Mesenchymal stem cell (in vitro differentiated cells and primary cell): ENCODE data around the gene HEG1.
A peak's percentile ranks its signal among the peaks of the same experiment; 100 is the strongest.

Experiments used
- DNase-seq: peaks from one replicate; pipeline ENCODE4 v3.0.0-alpha.2; 2013
- H2AFZ ChIP-seq: one replicate; pipeline ENCODE4 v1.6.1; 2013; ENCODE audit warnings: low read depth, mild to moderate bottlenecking, control low read depth, inconsistent platforms, low read length, moderate library complexity
- H2AK5ac ChIP-seq: 2 replicates; pipeline ENCODE4 v1.6.1; 2013; ENCODE audit warnings: low read length, moderate library complexity, mild to moderate bottlenecking, inconsistent platforms; ENCODE audit not compliant: severe bottlenecking
- H2BK120ac ChIP-seq: one replicate; pipeline ENCODE4 v1.6.1; 2013; ENCODE audit warnings: low read depth, mild to moderate bottlenecking, inconsistent platforms, low read length, moderate library complexity
- H2BK12ac ChIP-seq, 2 experiments: one replicate each; pipeline ENCODE4 v1.6.1; 2013; ENCODE audit warnings: inconsistent platforms in 2 of 2, low read length in 2 of 2, mild to moderate bottlenecking in 2 of 2, moderate library complexity in 2 of 2, control low read depth in 1 of 2
- H2BK15ac ChIP-seq: one replicate; pipeline ENCODE4 v1.6.1; 2013; ENCODE audit warnings: mild to moderate bottlenecking, low read depth, inconsistent platforms; ENCODE audit not compliant: poor library complexity, severe bottlenecking
- H2BK5ac ChIP-seq: 2 replicates; pipeline ENCODE4 v1.6.1; 2013; ENCODE audit warnings: low read depth, mild to moderate bottlenecking, low read length, control low read depth, inconsistent platforms; ENCODE audit not compliant: poor library complexity, severe bottlenecking
- H3K14ac ChIP-seq, 2 experiments: one replicate each; pipeline ENCODE4 v1.6.1; 2013; ENCODE audit warnings: inconsistent platforms in 2 of 2, low read length in 2 of 2, control low read depth in 1 of 2, mild to moderate bottlenecking in 1 of 2, moderate library complexity in 1 of 2
- H3K18ac ChIP-seq, 2 experiments: one replicate each; pipeline ENCODE4 v1.6.1; 2013; ENCODE audit warnings: inconsistent platforms in 2 of 2, low read length in 2 of 2, control low read depth in 1 of 2, low read depth in 1 of 2, mild to moderate bottlenecking in 1 of 2
- H3K23ac ChIP-seq, 2 experiments: one replicate each; pipeline ENCODE4 v1.6.1; 2013; ENCODE audit warnings: inconsistent platforms in 2 of 2, low read length in 2 of 2, mild to moderate bottlenecking in 2 of 2, moderate library complexity in 2 of 2, control low read depth in 1 of 2
- H3K27ac ChIP-seq: 2 replicates; pipeline ENCODE4 v1.5.1; 2013; ENCODE audit warnings: mild to moderate bottlenecking, moderate library complexity, low read length, control low read depth, inconsistent platforms; ENCODE audit not compliant: poor library complexity, severe bottlenecking
- H3K27me3 ChIP-seq, 2 experiments: 2 replicates each; pipeline versions ENCODE4 v1.6.1 to v1.7.0; 2013; ENCODE audit warnings: low read length in 2 of 2, mild to moderate bottlenecking in 2 of 2, moderate library complexity in 2 of 2, control low read depth in 1 of 2, inconsistent platforms in 1 of 2; ENCODE audit not compliant: control insufficient read depth in 1 of 2, insufficient read depth in 1 of 2
- H3K36me3 ChIP-seq, 2 experiments: 2 replicates each; pipeline versions ENCODE4 v1.6.1 to v1.7.0; 2013; ENCODE audit warnings: low read length in 2 of 2, control low read depth in 1 of 2, inconsistent platforms in 1 of 2, low read depth in 1 of 2, mild to moderate bottlenecking in 1 of 2; ENCODE audit not compliant: insufficient read depth in 2 of 2, control insufficient read depth in 1 of 2
- H3K4ac ChIP-seq, 2 experiments: one replicate each; pipeline ENCODE4 v1.6.1; 2013; ENCODE audit warnings: inconsistent platforms in 2 of 2, low read length in 2 of 2, mild to moderate bottlenecking in 2 of 2, moderate library complexity in 2 of 2, control low read depth in 1 of 2, low read depth in 1 of 2
- H3K4me1 ChIP-seq: 2 replicates; pipeline ENCODE4 v1.6.1; 2013; ENCODE audit warnings: low read depth, low read length, control low read depth; ENCODE audit not compliant: control insufficient read depth, insufficient read depth
- H3K4me2 ChIP-seq: 2 replicates; pipeline ENCODE4 v1.6.1; 2013; ENCODE audit warnings: low read length, mild to moderate bottlenecking, inconsistent platforms; ENCODE audit not compliant: poor library complexity, severe bottlenecking
- H3K4me3 ChIP-seq, 2 experiments: 2 replicates each; pipeline versions ENCODE4 v1.5.1 to v1.7.0; 2013; ENCODE audit warnings: low read length in 2 of 2, mild to moderate bottlenecking in 2 of 2, control low read depth in 1 of 2, low read depth in 1 of 2; ENCODE audit not compliant: insufficient read depth in 1 of 2
- H3K79me1 ChIP-seq: replicated peaks from 2 replicates; pipeline ENCODE4 v1.6.1; 2013; ENCODE audit warnings: mild to moderate bottlenecking, control low read depth, low read length, inconsistent platforms; ENCODE audit not compliant: poor library complexity, severe bottlenecking
- H3K9ac ChIP-seq: 2 replicates; pipeline ENCODE4 v1.7.0; 2013; ENCODE audit warnings: mild to moderate bottlenecking, low read length, moderate library complexity
- H3K9me3 ChIP-seq: 2 replicates; pipeline ENCODE4 v1.7.0; 2013; ENCODE audit warnings: mild to moderate bottlenecking, low read length; ENCODE audit not compliant: control insufficient read depth
- H4K8ac ChIP-seq: one replicate; pipeline ENCODE4 v1.6.1; 2013; ENCODE audit warnings: inconsistent platforms, mild to moderate bottlenecking, low read length, moderate library complexity
- H4K91ac ChIP-seq: one replicate; pipeline ENCODE4 v1.6.1; 2013; ENCODE audit warnings: mild to moderate bottlenecking, low read length, inconsistent platforms
- WGBS: methylation state at CpG from one replicate; pipeline ENCODE4 v1.1.7; 2013; ENCODE audit warnings: mixed read lengths; 5-methylcytosine and 5-hydroxymethylcytosine counted together

The HEG1 gene

GRCh38 chr3:124985349-124985748 lies 70.4 kb downstream of the HEG1 start:
- no peak overlapping the region for H2BK120ac ChIP-seq
- no peak overlapping the region for H2BK12ac ChIP-seq
- no peaks in the 10 kb centered on the region for H3K27me3 ChIP-seq
- H3K23ac ChIP-seq = no peak overlapping the region
- H3K14ac ChIP-seq = no peak overlapping the region
- H4K8ac ChIP-seq = no peak overlapping the region
- 7% methylated on average over 4 of the region's 4 CpGs for WGBS
- no peak overlapping the region for H2AFZ ChIP-seq
- peak overlapping the region; percentile 76 for H3K9ac ChIP-seq
- H3K9me3 ChIP-seq = no peaks in the 10 kb centered on the region
- H3K79me1 ChIP-seq = peaks cover 5% of the 10 kb centered on the region
- no peak overlapping the region for H2BK15ac ChIP-seq
- H3K36me3 ChIP-seq = peaks cover 36 to 77% of the 10 kb centered on the region in 2 experiments
- no peak overlapping the region for H2BK5ac ChIP-seq
- no peak overlapping the region for H3K4me3 ChIP-seq
- no peak overlapping the region for H3K4me2 ChIP-seq
- H3K4me1 ChIP-seq = peaks cover 10% of the 10 kb centered on the region
- H3K18ac ChIP-seq = no peak overlapping the region
- peak; percentile 85 for DNase-seq
- peak overlapping the region; percentile 92 for H3K27ac ChIP-seq
- no peak overlapping the region for H2AK5ac ChIP-seq
- H4K91ac ChIP-seq = no peak overlapping the region
- no peak overlapping the region for H3K4ac ChIP-seq

DNA sequence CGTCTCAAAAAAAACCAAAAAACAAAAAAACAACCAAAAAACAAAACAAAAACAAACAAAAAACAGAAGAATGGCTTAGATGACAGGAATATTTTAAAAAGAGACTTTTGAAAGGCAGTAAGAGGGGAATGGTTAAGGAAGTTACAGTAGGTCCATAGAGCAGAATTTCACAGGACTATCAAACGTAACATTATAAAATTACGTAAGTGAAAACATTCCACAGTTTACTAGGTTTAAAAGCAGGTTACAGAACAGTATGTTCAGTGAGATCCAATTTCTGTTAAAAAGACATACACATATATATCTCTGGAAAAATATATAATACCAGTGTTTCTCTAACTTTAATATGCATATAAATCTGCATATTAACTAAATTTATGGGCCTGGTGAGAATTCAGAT lies 71.0 kb downstream of the HEG1 start:
- Histone ChIP-seq H3K14ac (no peak overlapping the region), H2BK12ac (no peak overlapping the region), H3K79me1 (peaks cover 7% of the 10 kb centered on the region), H2BK5ac (no peak overlapping the region), H3K23ac (no peak overlapping the region), H3K4me1 (peaks cover 10% of the 10 kb centered on the region), H3K4me3 (no peak overlapping the region), H3K18ac (peak overlapping the region in 1 of 2 experiments; percentile 48), H3K27me3 (no peaks in the 10 kb centered on the region), H3K9me3 (no peaks in the 10 kb centered on the region), H3K36me3 (peaks cover 30 to 77% of the 10 kb centered on the region in 2 experiments), H3K27ac (no peak overlapping the region), H2AFZ (no peak overlapping the region), H2BK120ac (no peak overlapping the region), H2AK5ac (peak overlapping the region; percentile 51), H3K9ac (peak overlapping the region; percentile 76), H2BK15ac (no peak overlapping the region), H3K4ac (no peak overlapping the region), H4K91ac (no peak overlapping the region), H4K8ac (no peak overlapping the region), H3K4me2 (no peak overlapping the region)
- WGBS = no CpG with 5 or more reads among the region's 3 CpGs
- no peak for DNase-seq

DNA sequence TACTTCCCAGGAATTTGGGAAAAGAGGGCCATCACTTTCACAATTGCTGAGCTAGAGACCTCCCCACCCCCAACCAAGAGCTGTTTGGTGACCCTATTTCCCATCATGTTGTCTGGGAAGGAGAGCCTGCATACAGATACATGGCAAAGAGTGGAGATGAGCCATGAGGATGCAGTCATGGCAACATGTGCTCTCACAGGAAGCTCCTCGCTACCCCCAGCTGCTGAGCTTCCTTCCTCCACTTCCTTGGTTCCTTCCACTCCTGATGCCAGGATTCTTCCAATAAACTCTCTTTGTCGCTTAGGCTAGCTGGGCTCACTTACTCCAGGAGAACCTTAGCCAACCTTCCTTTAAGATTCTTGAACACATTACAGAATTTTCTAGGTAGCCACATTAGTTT lies 72.9 kb downstream of the HEG1 start:
- Histone ChIP-seq H3K9ac (no peak overlapping the region), H3K27ac (no peak overlapping the region), H2BK12ac (no peak overlapping the region), H3K4ac (no peak overlapping the region), H3K14ac (no peak overlapping the region), H3K4me2 (no peak overlapping the region), H2BK120ac (no peak overlapping the region), H2AFZ (no peak overlapping the region), H3K4me1 (peaks cover 10% of the 10 kb centered on the region), H3K23ac (no peak overlapping the region), H4K8ac (no peak overlapping the region), H3K36me3 (peaks cover 28 to 66% of the 10 kb centered on the region in 2 experiments), H2BK15ac (no peak overlapping the region), H3K4me3 (no peak overlapping the region), H3K79me1 (peaks cover 9% of the 10 kb centered on the region), H3K18ac (no peak overlapping the region), H3K27me3 (no peaks in the 10 kb centered on the region), H2BK5ac (no peak overlapping the region), H4K91ac (no peak overlapping the region), H2AK5ac (no peak overlapping the region), H3K9me3 (no peaks in the 10 kb centered on the region)
- no peak for DNase-seq
- WGBS = 96% methylated on average over 2 of the region's 2 CpGs

- Histone ChIP-seq H2AFZ (no peak overlapping the region), H3K18ac (no peak overlapping the region), H3K36me3 (peaks cover 31 to 71% of the 10 kb centered on the region in 2 experiments), H2BK120ac (no peak overlapping the region), H3K9ac (no peak overlapping the region), H4K91ac (no peak overlapping the region), H3K23ac (peak overlapping the region in 1 of 2 experiments; percentile 40), H2AK5ac (no peak overlapping the region), H4K8ac (no peak overlapping the region), H3K27me3 (no peaks in the 10 kb centered on the region), H3K4me2 (no peak overlapping the region), H2BK12ac (peak overlapping the region in 1 of 2 experiments; percentile 6), H3K4me1 (peaks cover 9% of the 10 kb centered on the region), H3K14ac (no peak overlapping the region), H3K79me1 (peaks cover 11% of the 10 kb centered on the region), H3K27ac (no peak overlapping the region), H3K4me3 (no peak overlapping the region), H2BK15ac (no peak overlapping the region), H3K4ac (no peak overlapping the region), H2BK5ac (no peak overlapping the region), H3K9me3 (no peaks in the 10 kb centered on the region)
- 69% methylated on average over 4 of the region's 5 CpGs for WGBS
- no peak for DNase-seq
Observed at GRCh38 chr3:124981472-124981871, 74.3 kb downstream of the HEG1 start.
